ENCODE results near the gene ERLEC1.
"Not testable (repeated sequence)": the region's sequence is repeated elsewhere in the genome, so short reads cannot be mapped to it uniquely, and the experiment has no call there.

DNA sequence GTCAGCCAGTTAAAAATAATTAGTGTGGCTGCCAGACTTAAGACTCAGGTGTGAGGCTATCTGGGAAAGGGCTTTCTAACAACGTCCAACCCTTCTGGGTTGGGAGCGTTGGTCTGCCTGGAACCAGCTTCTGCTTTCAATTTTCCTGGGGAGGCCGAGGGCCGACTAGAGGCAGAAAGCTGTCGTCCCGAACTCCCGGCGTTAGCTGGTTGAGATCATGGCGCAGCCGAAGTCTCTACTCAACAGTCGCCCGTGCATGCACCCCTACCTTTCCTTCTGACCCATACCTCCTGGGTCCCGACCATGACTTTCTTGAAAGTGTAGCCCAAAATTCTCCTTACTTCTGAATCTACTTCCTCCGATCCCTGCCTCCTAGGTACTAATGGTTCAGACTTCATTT, 29.6 kb upstream of the ERLEC1 start:
- TF ChIP-seq, protein P1, sequence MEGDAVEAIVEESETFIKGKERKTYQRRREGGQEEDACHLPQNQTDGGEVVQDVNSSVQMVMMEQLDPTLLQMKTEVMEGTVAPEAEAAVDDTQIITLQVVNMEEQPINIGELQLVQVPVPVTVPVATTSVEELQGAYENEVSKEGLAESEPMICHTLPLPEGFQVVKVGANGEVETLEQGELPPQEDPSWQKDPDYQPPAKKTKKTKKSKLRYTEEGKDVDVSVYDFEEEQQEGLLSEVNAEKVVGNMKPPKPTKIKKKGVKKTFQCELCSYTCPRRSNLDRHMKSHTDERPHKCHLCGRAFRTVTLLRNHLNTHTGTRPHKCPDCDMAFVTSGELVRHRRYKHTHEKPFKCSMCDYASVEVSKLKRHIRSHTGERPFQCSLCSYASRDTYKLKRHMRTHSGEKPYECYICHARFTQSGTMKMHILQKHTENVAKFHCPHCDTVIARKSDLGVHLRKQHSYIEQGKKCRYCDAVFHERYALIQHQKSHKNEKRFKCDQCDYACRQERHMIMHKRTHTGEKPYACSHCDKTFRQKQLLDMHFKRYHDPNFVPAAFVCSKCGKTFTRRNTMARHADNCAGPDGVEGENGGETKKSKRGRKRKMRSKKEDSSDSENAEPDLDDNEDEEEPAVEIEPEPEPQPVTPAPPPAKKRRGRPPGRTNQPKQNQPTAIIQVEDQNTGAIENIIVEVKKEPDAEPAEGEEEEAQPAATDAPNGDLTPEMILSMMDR (IDR thresholded peaks at IDR 0.05; ENCODE audit: low read length), result not testable (repeated sequence)
- TF ChIP-seq EZH2 (IDR thresholded peaks at IDR 0.05; ENCODE audit: borderline replicate concordance, low read length), result not testable (repeated sequence)

Measured in OCI-LY1 (cell line).